GM21526 (cell line): ENCODE data around the gene UBTD1.

Source experiments
- ATAC-seq: cut with Tn5 transposase; IDR thresholded peaks from one replicate; pipeline ENCODE4 v1.9.1; 2021; ENCODE audit warnings: moderate library complexity; ENCODE audit not compliant: unreplicated experiment, low FRiP score

UBTD1 gene

GRCh38 chr10:97601268-97602215 is 102.8 kb downstream of the UBTD1 start:
- no peak for ATAC-seq

GRCh38 chr10:97607095-97607636 is 108.4 kb downstream of the UBTD1 start:
- ATAC-seq: no peak

GRCh38 chr10:97608991-97609561 is 110.4 kb downstream of the UBTD1 start:
- no peak for ATAC-seq

GRCh38 chr10:97611473-97611872 is 112.7 kb downstream of the UBTD1 start:
- ATAC-seq: no peak

- ATAC-seq: no peak
These were observed 113.7 kb downstream of the UBTD1 start for GRCh38 chr10:97612386-97612785.

GRCh38 chr10:97618285-97618684 is 119.6 kb downstream of the UBTD1 start:
- no peak for ATAC-seq

- no peak for ATAC-seq
These were observed 120.0 kb downstream of the UBTD1 start for GRCh38 chr10:97618733-97619132.
